ENCODE data around the gene AOPEP. TPM values are rescaled to one million over a fixed set of nuclear protein-coding genes. Genes with fewer than 3 reads are reported as not detected.

AOPEP gene
- total RNA-seq, 2 experiments from 2014 or later, result 6.9 to 7.0 TPM

DNA sequence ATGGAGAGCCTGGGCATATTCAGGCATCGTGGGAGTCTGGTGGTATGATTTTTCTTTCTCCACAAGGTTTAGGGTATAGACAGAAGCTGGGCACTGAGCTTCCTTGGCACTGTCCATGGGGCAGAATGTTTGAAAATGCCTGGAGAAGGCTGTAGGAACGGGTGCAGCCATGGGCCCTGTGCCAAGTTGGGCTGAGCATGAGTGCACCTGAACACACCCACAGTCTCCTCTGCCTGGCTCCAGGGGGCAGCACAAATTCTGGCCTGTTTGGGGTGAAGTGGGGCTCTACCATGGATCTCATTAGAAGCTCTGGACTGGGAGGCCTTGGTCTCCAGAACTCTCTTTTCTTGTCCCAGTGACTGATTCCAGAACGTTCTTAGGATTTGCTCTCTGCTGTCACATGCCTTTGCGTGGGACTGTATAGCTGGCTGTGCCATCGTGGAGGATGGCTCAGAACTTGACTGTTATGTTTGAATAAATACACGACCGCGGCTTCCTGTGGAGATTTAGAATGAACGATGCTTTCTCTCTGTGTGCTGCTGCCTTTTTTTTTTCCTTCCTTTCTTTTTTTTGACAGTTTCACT lies 361.3 kb downstream of the AOPEP start:
- H3K27me3 Mint-ChIP-seq, result no peaks in the 10 kb centered on the region
- no peak overlapping the region for H3K27ac Mint-ChIP-seq
- H3K9me3 Mint-ChIP-seq, result no peaks in the 10 kb centered on the region
- Histone ChIP-seq H3K27ac (ENCODE audit: low read depth in 1 of 2, low read length in 2 of 2) (no peak overlapping the region), H3K9me3 (ENCODE audit: control insufficient read depth in 1 of 2, insufficient read depth in 1 of 2, low read length in 2 of 2) (no peaks in the 10 kb centered on the region), H3K4me3 (ENCODE audit: low read length) (no peak overlapping the region), H3K4me1 (ENCODE audit: insufficient read depth, low read length) (peaks cover 11% of the 10 kb centered on the region), H3K36me3 (ENCODE audit: insufficient read depth, low read length) (no peaks in the 10 kb centered on the region), H3K27me3 (ENCODE audit: control insufficient read depth in 1 of 2, insufficient read depth in 2 of 2, low read length in 2 of 2) (no peaks in the 10 kb centered on the region)
- no peak overlapping the region for H3K4me3 Mint-ChIP-seq
- ATAC-seq (ENCODE audit: poor library complexity) (no peak), DNase-seq (no peak)
- peaks cover 5% of the 10 kb centered on the region for H3K4me1 Mint-ChIP-seq (ENCODE audit: low read depth)
- ChIA-PET POLR2A (no interaction called here), CTCF (no interaction called here)
- TF ChIP-seq, protein P1, sequence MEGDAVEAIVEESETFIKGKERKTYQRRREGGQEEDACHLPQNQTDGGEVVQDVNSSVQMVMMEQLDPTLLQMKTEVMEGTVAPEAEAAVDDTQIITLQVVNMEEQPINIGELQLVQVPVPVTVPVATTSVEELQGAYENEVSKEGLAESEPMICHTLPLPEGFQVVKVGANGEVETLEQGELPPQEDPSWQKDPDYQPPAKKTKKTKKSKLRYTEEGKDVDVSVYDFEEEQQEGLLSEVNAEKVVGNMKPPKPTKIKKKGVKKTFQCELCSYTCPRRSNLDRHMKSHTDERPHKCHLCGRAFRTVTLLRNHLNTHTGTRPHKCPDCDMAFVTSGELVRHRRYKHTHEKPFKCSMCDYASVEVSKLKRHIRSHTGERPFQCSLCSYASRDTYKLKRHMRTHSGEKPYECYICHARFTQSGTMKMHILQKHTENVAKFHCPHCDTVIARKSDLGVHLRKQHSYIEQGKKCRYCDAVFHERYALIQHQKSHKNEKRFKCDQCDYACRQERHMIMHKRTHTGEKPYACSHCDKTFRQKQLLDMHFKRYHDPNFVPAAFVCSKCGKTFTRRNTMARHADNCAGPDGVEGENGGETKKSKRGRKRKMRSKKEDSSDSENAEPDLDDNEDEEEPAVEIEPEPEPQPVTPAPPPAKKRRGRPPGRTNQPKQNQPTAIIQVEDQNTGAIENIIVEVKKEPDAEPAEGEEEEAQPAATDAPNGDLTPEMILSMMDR (IDR thresholded peaks at IDR 0.05), result no peak
- intact Hi-C loops (cut with DNase I, micrococcal nuclease), result no loop called here
- peaks cover 10% of the 10 kb centered on the region for H3K36me3 Mint-ChIP-seq (ENCODE audit: low read depth)

DNA sequence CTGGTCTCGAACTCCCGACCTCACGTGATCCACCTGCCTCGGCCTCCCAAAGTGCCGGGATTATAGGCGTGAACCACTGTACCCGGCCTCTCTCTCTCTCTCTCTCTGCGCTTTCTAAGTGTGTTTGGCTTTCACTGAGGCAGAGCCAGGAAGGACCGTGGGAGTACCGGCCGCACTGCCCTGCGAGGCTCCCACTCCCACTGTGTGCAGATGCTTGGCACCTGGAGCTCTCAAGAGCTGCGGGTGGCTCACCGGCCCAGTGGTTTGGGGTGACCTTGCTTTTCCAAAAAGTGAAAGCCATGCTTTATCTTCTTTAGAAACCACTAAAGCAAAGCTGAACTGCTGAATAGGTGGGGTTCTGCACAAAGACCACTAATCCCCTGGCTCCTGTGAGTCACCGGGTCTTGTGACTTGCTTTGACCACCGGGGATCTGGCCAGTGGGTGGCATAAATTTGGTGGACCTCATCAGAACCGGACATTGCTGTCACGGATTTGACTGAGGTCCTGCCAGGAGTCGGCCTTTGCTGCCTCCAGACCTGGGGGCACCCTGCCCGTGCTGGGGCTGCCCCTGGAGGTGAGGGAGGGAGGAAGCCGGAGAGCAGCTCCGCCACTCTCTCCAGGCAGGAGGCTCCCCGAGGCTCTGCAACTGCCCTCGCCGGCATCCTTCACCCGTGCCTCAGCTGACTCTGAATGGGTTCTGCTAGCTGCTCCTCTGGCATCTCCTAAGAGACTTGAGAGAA lies 362.1 kb downstream of the AOPEP start:
- Mint-ChIP-seq H3K4me3 (no peak overlapping the region), H3K27me3 (no peaks in the 10 kb centered on the region), H3K27ac (no peak overlapping the region), H3K4me1 (ENCODE audit: low read depth) (peaks cover 13% of the 10 kb centered on the region), H3K9me3 (no peaks in the 10 kb centered on the region), H3K36me3 (ENCODE audit: low read depth) (peaks cover 10% of the 10 kb centered on the region)
- POLR2A ChIA-PET, result no interaction called here
- no peak overlapping the region for H3K4me3 ChIP-seq (ENCODE audit: low read length)
- H3K9me3 ChIP-seq (ENCODE audit: control insufficient read depth in 1 of 2, insufficient read depth in 1 of 2, low read length in 2 of 2), result no peaks in the 10 kb centered on the region
- H3K27ac ChIP-seq (ENCODE audit: low read depth in 1 of 2, low read length in 2 of 2), result no peak overlapping the region
- no peaks in the 10 kb centered on the region for H3K27me3 ChIP-seq (ENCODE audit: control insufficient read depth in 1 of 2, insufficient read depth in 2 of 2, low read length in 2 of 2)
- ATAC-seq (ENCODE audit: poor library complexity) (no peak), DNase-seq (no peak)
- H3K4me1 ChIP-seq (ENCODE audit: insufficient read depth, low read length), result peaks cover 12% of the 10 kb centered on the region
- TF ChIP-seq, protein P1 (IDR thresholded peaks at IDR 0.05), result no peak
- intact Hi-C loops (cut with DNase I, micrococcal nuclease), result no loop called here
- CTCF ChIA-PET, result no interaction called here
- H3K36me3 ChIP-seq (ENCODE audit: insufficient read depth, low read length), result no peaks in the 10 kb centered on the region

DNA sequence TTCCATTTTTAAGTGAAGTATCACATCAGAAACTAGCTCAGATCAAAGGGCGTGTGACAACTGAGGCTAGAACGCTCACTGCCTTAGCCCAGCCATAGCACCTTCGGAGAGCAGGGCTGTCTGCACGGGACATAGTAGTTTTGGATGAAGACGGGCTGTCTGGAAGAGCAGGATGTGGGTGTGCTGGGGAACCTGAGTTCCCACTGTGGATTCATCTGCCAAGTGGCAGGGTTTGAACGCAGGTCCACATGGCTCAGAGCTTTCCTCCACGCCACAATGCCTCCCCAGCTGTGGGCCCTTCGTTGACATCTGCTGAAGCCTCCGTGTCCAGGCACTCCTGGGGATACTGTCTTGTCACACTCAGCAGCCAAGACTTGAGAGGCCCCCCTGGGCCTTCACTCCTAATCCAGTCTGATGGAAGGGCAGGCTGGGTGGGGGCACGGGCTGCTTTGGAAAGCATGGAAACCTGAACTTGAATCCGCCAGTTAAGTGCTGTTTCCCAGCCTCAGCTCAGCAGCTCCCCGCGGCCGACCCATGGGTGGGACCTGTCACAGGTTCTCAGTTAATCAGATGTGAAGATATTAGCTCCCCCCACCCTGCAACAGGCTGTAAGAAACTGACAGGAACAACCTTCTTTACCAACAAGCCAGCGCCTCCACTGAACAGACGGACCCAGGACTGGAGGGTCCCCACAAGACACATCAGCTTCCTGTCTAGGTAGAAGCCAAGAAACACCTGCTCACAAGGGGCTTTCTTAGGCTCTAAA lies 362.9 kb downstream of the AOPEP start:
- Histone ChIP-seq H3K27ac (ENCODE audit: low read depth in 1 of 2, low read length in 2 of 2) (no peak overlapping the region), H3K27me3 (ENCODE audit: control insufficient read depth in 1 of 2, insufficient read depth in 2 of 2, low read length in 2 of 2) (no peaks in the 10 kb centered on the region), H3K9me3 (ENCODE audit: control insufficient read depth in 1 of 2, insufficient read depth in 1 of 2, low read length in 2 of 2) (no peaks in the 10 kb centered on the region), H3K4me1 (ENCODE audit: insufficient read depth, low read length) (peaks cover 12% of the 10 kb centered on the region), H3K4me3 (ENCODE audit: low read length) (no peak overlapping the region), H3K36me3 (ENCODE audit: insufficient read depth, low read length) (no peaks in the 10 kb centered on the region)
- Mint-ChIP-seq H3K27ac (no peak overlapping the region), H3K36me3 (ENCODE audit: low read depth) (peaks cover 5% of the 10 kb centered on the region), H3K4me3 (no peak overlapping the region), H3K27me3 (no peaks in the 10 kb centered on the region), H3K4me1 (ENCODE audit: low read depth) (peaks cover 20% of the 10 kb centered on the region), H3K9me3 (no peaks in the 10 kb centered on the region)
- POLR2A ChIA-PET, result no interaction called here
- intact Hi-C loops (cut with DNase I, micrococcal nuclease), result no loop called here
- TF ChIP-seq, protein P1 (IDR thresholded peaks at IDR 0.05), result no peak
- DNase-seq, result no peak
- ATAC-seq (ENCODE audit: poor library complexity), result no peak
- CTCF ChIA-PET, result no interaction called here

All from CD4-positive, alpha-beta T cell (primary cell).